DND-41 (cell line): ENCODE data around the gene ZNF805.

ENCODE experiments used
- ATAC-seq: fragments of 200-7000 bp; cut with Tn5 transposase; 3 replicates; pipeline ENCODE4 v1.9.1; 2021; ENCODE audit warnings: low read depth; ENCODE audit not compliant: insufficient read depth
- DNase-seq: peaks from one replicate; pipeline ENCODE4 v3.0.0-alpha.2; 2020
- H2AFZ ChIP-seq: 2 replicates; pipeline ENCODE4 v1.6.0; 2012; ENCODE audit warnings: low read depth, low read length
- H3K27ac ChIP-seq: 2 replicates; pipeline ENCODE4 v1.5.1; 2012; ENCODE audit warnings: low read length, inconsistent platforms
- H3K27me3 ChIP-seq: fragments of 200-600 bp; sonication (generic); 2 replicates; pipeline ENCODE4 v1.6.0; 2012; ENCODE audit warnings: low read length, mild to moderate bottlenecking, inconsistent platforms; ENCODE audit not compliant: insufficient read depth, poor library complexity
- H3K36me3 ChIP-seq: 2 replicates; pipeline ENCODE4 v1.5.1; 2012; ENCODE audit warnings: low read length, inconsistent platforms; ENCODE audit not compliant: insufficient read depth
- H3K4me1 ChIP-seq: 2 replicates; pipeline ENCODE4 v1.5.1; 2012; ENCODE audit warnings: mild to moderate bottlenecking, low read length; ENCODE audit not compliant: insufficient read depth
- H3K4me2 ChIP-seq: 2 replicates; pipeline ENCODE4 v1.6.0; 2012; ENCODE audit warnings: mild to moderate bottlenecking, moderate library complexity, low read length, inconsistent platforms; ENCODE audit not compliant: insufficient read depth
- H3K4me3 ChIP-seq, 2 experiments: fragments of 200-600 bp in 1 of 2; shearing (Covaris generic) in 1 of 2; 2 replicates each; pipeline ENCODE4 v1.5.1; 2012 to 2016; ENCODE audit warnings: inconsistent platforms in 2 of 2, low read length in 2 of 2, mild to moderate bottlenecking in 2 of 2, low read depth in 1 of 2, moderate library complexity in 1 of 2
- H3K79me2 ChIP-seq: 2 replicates; pipeline ENCODE4 v1.6.0; 2012; ENCODE audit warnings: low read length, inconsistent platforms; ENCODE audit not compliant: insufficient read depth
- H3K9ac ChIP-seq: 2 replicates; pipeline ENCODE4 v1.6.0; 2012; ENCODE audit warnings: low read depth, mild to moderate bottlenecking, inconsistent platforms, low read length, moderate library complexity
- H3K9me3 ChIP-seq: 2 replicates; pipeline ENCODE4 v1.5.1; 2012; ENCODE audit warnings: low read length, moderate library complexity, mild to moderate bottlenecking, inconsistent platforms; ENCODE audit not compliant: insufficient read depth, severe bottlenecking
- H4K20me1 ChIP-seq: 2 replicates; pipeline ENCODE4 v1.6.0; 2012; ENCODE audit warnings: low read length; ENCODE audit not compliant: insufficient read depth
- CTCF ChIP-seq: IDR thresholded peaks from 2 replicates; pipeline ENCODE4 v1.5.1; 2012; ENCODE audit warnings: borderline replicate concordance, low read length, moderate library complexity, mild to moderate bottlenecking; ENCODE audit not compliant: poor library complexity, severe bottlenecking; ENCODE audit errors: extremely low read depth
- EZH2 ChIP-seq: IDR thresholded peaks from 3 replicates; pipeline ENCODE4 v1.6.1; 2012; ENCODE audit warnings: borderline replicate concordance, low read depth, mild to moderate bottlenecking, moderate library complexity, low read length, inconsistent platforms; ENCODE audit not compliant: severe bottlenecking

The ZNF805 gene

GRCh38 chr19:57262044-57262443 is 21.6 kb downstream of the ZNF805 start:
- DNase-seq (no peak), ATAC-seq (no peak)
- TF ChIP-seq CTCF (no peak), EZH2 (no peak)
- Histone ChIP-seq H3K36me3 (peaks cover 30% of the 10 kb centered on the region), H3K4me3 (no peak overlapping the region), H3K79me2 (peaks cover 6% of the 10 kb centered on the region; the same call in 1 of the 2 replicates), H4K20me1 (peaks cover 3% of the 10 kb centered on the region; the same call in 1 of the 2 replicates), H3K9ac (no peak overlapping the region), H3K4me1 (no peaks in the 10 kb centered on the region), H3K4me2 (no peak overlapping the region), H3K9me3 (no peaks in the 10 kb centered on the region), H2AFZ (no peak overlapping the region), H3K27ac (no peak overlapping the region), H3K27me3 (no peaks in the 10 kb centered on the region)

- TF ChIP-seq CTCF (no peak), EZH2 (no peak)
- DNase-seq (no peak), ATAC-seq (no peak)
- H3K79me2 ChIP-seq: peaks cover 3% of the 10 kb centered on the region; the same call in 1 of the 2 replicates
- no peak overlapping the region for H2AFZ ChIP-seq
- no peak overlapping the region for H3K4me3 ChIP-seq
- H3K27me3 ChIP-seq: no peaks in the 10 kb centered on the region
- peaks cover 27% of the 10 kb centered on the region for H3K36me3 ChIP-seq
- H3K27ac ChIP-seq: no peak overlapping the region
- H3K4me1 ChIP-seq: no peaks in the 10 kb centered on the region
- no peaks in the 10 kb centered on the region for H3K9me3 ChIP-seq
- H3K9ac ChIP-seq: no peak overlapping the region
- H4K20me1 ChIP-seq: peaks cover 3% of the 10 kb centered on the region; the same call in 1 of the 2 replicates
- H3K4me2 ChIP-seq: no peak overlapping the region
Observed at GRCh38 chr19:57263244-57263741, 22.9 kb downstream of the ZNF805 start.

- peaks cover 9% of the 10 kb centered on the region; the same call in 1 of the 2 replicates for H3K36me3 ChIP-seq
- DNase-seq (no peak), ATAC-seq (no peak)
- H3K27ac ChIP-seq: no peak overlapping the region
- no peak overlapping the region for H2AFZ ChIP-seq
- H3K79me2 ChIP-seq: no peaks in the 10 kb centered on the region
- no peaks in the 10 kb centered on the region for H4K20me1 ChIP-seq
- no peak overlapping the region for H3K4me2 ChIP-seq
- H3K4me1 ChIP-seq: no peaks in the 10 kb centered on the region
- H3K9me3 ChIP-seq: no peaks in the 10 kb centered on the region
- H3K9ac ChIP-seq: no peak overlapping the region
- no peak for TF ChIP-seq EZH2
- no peak for TF ChIP-seq CTCF
- no peak overlapping the region for H3K4me3 ChIP-seq
- no peaks in the 10 kb centered on the region for H3K27me3 ChIP-seq
Observed at GRCh38 chr19:57267291-57267690, 26.9 kb downstream of the ZNF805 start.
